ENCODE measurements around the gene LEP. TPM values are rescaled to one million over a fixed set of nuclear protein-coding genes. Genes with fewer than 3 reads are reported as not detected.

Gene LEP
- polyA plus RNA-seq, 3 donors: 0.12 to 0.13 TPM; not detected in 1

GRCh38 chr7:128242661-128243060 lies 1.6 kb downstream of the LEP start:
- Histone ChIP-seq H3K4me1 (ENCODE audit: control insufficient read depth in 1 of 2, insufficient read depth in 2 of 2, low read length in 2 of 2) (peaks cover 11 to 18% of the 10 kb centered on the region in 2 donors), H4K20me1 (ENCODE audit: insufficient read depth, low read length) (no peaks in the 10 kb centered on the region), H3K79me2 (ENCODE audit: insufficient read depth, low read length) (no peaks in the 10 kb centered on the region), H3K27me3 (ENCODE audit: control insufficient read depth in 2 of 2, insufficient read depth in 2 of 2, low read length in 2 of 2) (peaks cover 0 to 7% of the 10 kb centered on the region in 2 donors), H3K4me2 (replicated peaks; ENCODE audit: extremely low read depth, low read length, poor library complexity, severe bottlenecking) (no peak overlapping the region), H3K4me3 (replicated peaks in 1 of 3; ENCODE audit: low read depth in 2 of 3, low read length in 3 of 3) (no peak overlapping the region), H3K9ac (ENCODE audit: insufficient read depth, low read length, poor library complexity, severe bottlenecking) (no peak overlapping the region), H3K9me3 (replicated peaks in 1 of 2; ENCODE audit: control insufficient read depth in 1 of 2, insufficient read depth in 1 of 2, low read length in 2 of 2) (peaks cover 33 to 37% of the 10 kb centered on the region in 2 donors), H2AFZ (ENCODE audit: insufficient read depth, low read depth, low read length, poor library complexity, severe bottlenecking) (no peak overlapping the region), H3K36me3 (replicated peaks in 1 of 2; ENCODE audit: control insufficient read depth in 1 of 2, insufficient read depth in 2 of 2, low read length in 2 of 2) (no peaks in the 10 kb centered on the region), H3K27ac (ENCODE audit: low read depth in 1 of 2, low read length in 2 of 2) (no peak overlapping the region)
- no peak overlapping the region for H3K27ac Mint-ChIP-seq
- no peak overlapping the region for H3K4me3 Mint-ChIP-seq
- WGBS (ENCODE audit: insufficient coverage): 98% methylated on average over 6 of the region's 11 CpGs
- H3K9me3 Mint-ChIP-seq: peaks cover 20 to 39% (median 27%) of the 10 kb centered on the region in 7 donors
- H3K27me3 Mint-ChIP-seq (ENCODE audit: low read depth in 3 of 3): peaks cover 2 to 8% (median 3%) of the 10 kb centered on the region in 3 donors
- no peak for DNase-seq
- intact Hi-C loops (cut with micrococcal nuclease): no loop called here
- H3K4me1 Mint-ChIP-seq: peaks cover 14% of the 10 kb centered on the region
- TF ChIP-seq CTCF (IDR thresholded peaks at IDR 0.05): no peak
- peaks cover 14 to 18% of the 10 kb centered on the region in 2 donors for H3K36me3 Mint-ChIP-seq

GRCh38 chr7:128243273-128243672 lies 2.2 kb downstream of the LEP start:
- Histone ChIP-seq H2AFZ (ENCODE audit: insufficient read depth, low read depth, low read length, poor library complexity, severe bottlenecking) (no peak overlapping the region), H3K4me2 (replicated peaks; ENCODE audit: extremely low read depth, low read length, poor library complexity, severe bottlenecking) (no peak overlapping the region), H3K27ac (ENCODE audit: low read depth in 1 of 2, low read length in 2 of 2) (no peak overlapping the region), H3K4me3 (replicated peaks in 1 of 3; ENCODE audit: low read depth in 2 of 3, low read length in 3 of 3) (no peak overlapping the region), H3K4me1 (ENCODE audit: control insufficient read depth in 1 of 2, insufficient read depth in 2 of 2, low read length in 2 of 2) (peaks cover 14 to 20% of the 10 kb centered on the region in 2 donors), H4K20me1 (ENCODE audit: insufficient read depth, low read length) (no peaks in the 10 kb centered on the region), H3K9me3 (replicated peaks in 1 of 2; ENCODE audit: control insufficient read depth in 1 of 2, insufficient read depth in 1 of 2, low read length in 2 of 2) (peaks cover 27 to 31% of the 10 kb centered on the region in 2 donors), H3K79me2 (ENCODE audit: insufficient read depth, low read length) (no peaks in the 10 kb centered on the region), H3K27me3 (ENCODE audit: control insufficient read depth in 2 of 2, insufficient read depth in 2 of 2, low read length in 2 of 2) (peaks cover 0 to 7% of the 10 kb centered on the region in 2 donors), H3K36me3 (replicated peaks in 1 of 2; ENCODE audit: control insufficient read depth in 1 of 2, insufficient read depth in 2 of 2, low read length in 2 of 2) (no peaks in the 10 kb centered on the region), H3K9ac (ENCODE audit: insufficient read depth, low read length, poor library complexity, severe bottlenecking) (no peak overlapping the region)
- Mint-ChIP-seq H3K27ac (no peak overlapping the region), H3K9me3 (peaks cover 18 to 34% (median 22%) of the 10 kb centered on the region in 7 donors), H3K36me3 (peaks cover 11 to 14% of the 10 kb centered on the region in 2 donors), H3K4me3 (no peak overlapping the region), H3K4me1 (peaks cover 18% of the 10 kb centered on the region), H3K27me3 (ENCODE audit: low read depth in 3 of 3) (peaks cover 2 to 8% (median 3%) of the 10 kb centered on the region in 3 donors)
- no peak for DNase-seq
- TF ChIP-seq CTCF (IDR thresholded peaks at IDR 0.05): no peak
- intact Hi-C loops (cut with micrococcal nuclease): no loop called here
- 98% methylated on average over 6 of the region's 7 CpGs for WGBS (ENCODE audit: insufficient coverage)
